HepG2 (cell line): ENCODE data around the gene ALOX5AP. TPM values are rescaled to one million over a fixed set of nuclear protein-coding genes. Genes with fewer than 3 reads are reported as not detected.

ENCODE experiments used
- ATF3 ChIP-seq: sonication (generic); formaldehyde crosslinking; IDR thresholded peaks from 2 replicates; pipeline ENCODE4 v1.4.0; 2020; ENCODE audit warnings: missing genetic modification reagents
- ATF6 ChIP-seq: sonication (generic); formaldehyde crosslinking; conservative IDR thresholded peaks from 2 replicates; pipeline ENCODE4 v1.4.0; 2020; ENCODE audit warnings: missing genetic modification reagents
- BATF2 ChIP-seq: sonication (generic); formaldehyde crosslinking; IDR thresholded peaks from 2 replicates; pipeline ENCODE4 v1.8.0; 2022; ENCODE audit warnings: mild to moderate bottlenecking, missing genetic modification reagents, moderate library complexity
- GTF2F1 ChIP-seq: fragments of 150-350 bp; IDR thresholded peaks from 2 replicates; pipeline ENCODE4 v1.6.1; 2014; ENCODE audit warnings: low read length
- KIAA2018 ChIP-seq: sonication (generic); formaldehyde crosslinking; IDR thresholded peaks from 2 replicates; pipeline ENCODE4 v1.5.0; 2020; ENCODE audit warnings: mild to moderate bottlenecking, missing genetic modification reagents, borderline replicate concordance
- PHB2 ChIP-seq: fragments of 450-650 bp; IDR thresholded peaks from 2 replicates; pipeline ENCODE4 v1.6.1; 2018; ENCODE audit not compliant: partially characterized antibody
- PRMT3 ChIP-seq: sonication (generic); formaldehyde crosslinking; IDR thresholded peaks from 2 replicates; pipeline ENCODE4 v1.8.1; 2022; ENCODE audit warnings: low read depth, mild to moderate bottlenecking, moderate library complexity, missing genetic modification reagents, borderline replicate concordance
- SKIL ChIP-seq: sonication (generic); formaldehyde crosslinking; IDR thresholded peaks from 2 replicates; pipeline ENCODE4 v1.8.0; 2022; ENCODE audit warnings: missing genetic modification reagents, mild to moderate bottlenecking, moderate library complexity, borderline replicate concordance
- SMAD9 ChIP-seq: sonication (generic); formaldehyde crosslinking; IDR thresholded peaks from 2 replicates; pipeline ENCODE4 v1.5.1; 2020; ENCODE audit warnings: mild to moderate bottlenecking, missing genetic modification reagents
- TOE1 ChIP-seq: sonication (generic); formaldehyde crosslinking; IDR thresholded peaks from 2 replicates; pipeline ENCODE4 v1.4.0; 2020; ENCODE audit warnings: mild to moderate bottlenecking, missing genetic modification reagents
- ZNF121 ChIP-seq: sonication (generic); formaldehyde crosslinking; IDR thresholded peaks from 2 replicates; pipeline ENCODE4 v1.5.0; 2020; ENCODE audit warnings: mild to moderate bottlenecking, missing genetic modification reagents
- ZNF652 ChIP-seq: IDR thresholded peaks from 2 replicates; pipeline ENCODE4 v1.6.1; 2016; ENCODE audit warnings: low read depth, borderline replicate concordance
- ZNF672 ChIP-seq: sonication (generic); formaldehyde crosslinking; IDR thresholded peaks from 2 replicates; pipeline ENCODE4 v1.8.1; 2022; ENCODE audit warnings: missing genetic modification reagents
- ZSCAN12 ChIP-seq: sonication (generic); formaldehyde crosslinking; IDR thresholded peaks from 2 replicates; pipeline ENCODE4 v1.9.0; 2021; ENCODE audit warnings: mild to moderate bottlenecking, missing genetic modification reagents
- polyA plus RNA-seq, 8 experiments: library from polyadenylated mRNA; depleted of rRNA in 3 of 8; stranded (reverse) in 7 of 8; unstranded in 1 of 8; fragments of >200 nt; fragmentation: Illumina TruSeq in 4 of 8; extraction: Trizol in 4 of 8; gene quantifications; 2 replicates each; pipeline versions ENCODE4 v1.2.1 to v1.2.3, GENCODE V29; 2011 to 2016; ENCODE audit warnings: low read depth in 4 of 8, missing spikeins in 1 of 8, mixed read lengths in 1 of 8; ENCODE audit not compliant: insufficient read depth in 1 of 8
- total RNA-seq, 5 experiments: library from RNA; depleted of rRNA; stranded (reverse); fragments of >200 nt; fragmentation: Illumina TruSeq; extraction: Trizol; gene quantifications; 2 replicates each; pipeline ENCODE4 v1.2.3, GENCODE V29; 2016; ENCODE audit warnings: low read depth in 1 of 5

The ALOX5AP gene
- total and polyA plus RNA-seq, 2 of the 13 experiments (the other 11 are each of a cell fraction or from before 2014, with no cell fraction given): 0.97 to 1.2 TPM

GRCh38 chr13:30805132-30805537, 69.8 kb downstream of the ALOX5AP start (continued):
- TF ChIP-seq KIAA2018 (no peak), ATF3 (CRISPR knock-in tag) (no peak), TOE1 (CRISPR knock-in tag) (no peak), BATF2 (CRISPR knock-in tag) (no peak), ZSCAN12 (CRISPR knock-in tag) (no peak), ZNF121 (CRISPR knock-in tag) (no peak), SMAD9 (no peak), SKIL (0 out of 2 replicates have a peak, but pooled peaks have one; percentile 40), ZNF672 (no peak), PRMT3 (CRISPR knock-in tag) (no peak), ATF6 (CRISPR knock-in tag) (no peak), PHB2 (no peak), GTF2F1 (no peak), ZNF652 (no peak)
